Activated naive CD4-positive, alpha-beta T cell treated with anti-CD3 and anti-CD28 coated beads, Interleukin-2, amount 50 U/mL, for 72 hours (primary cell): ENCODE results near the gene ABCF1. TPM values are rescaled to one million over a fixed set of nuclear protein-coding genes. Genes with fewer than 3 reads are reported as not detected.

Experiments
- ATAC-seq, 2 donors: fragments of 150-1000 bp; cut with Tn5 transposase; 2 replicates each; pipeline ENCODE4 v1.10.0; 2021; ENCODE audit warnings: mild to moderate bottlenecking in 2 of 2, moderate library complexity in 2 of 2
- DNase-seq, 2 donors: peaks; one replicate each; pipeline ENCODE4 v3.0.0; 2021 to 2022; ENCODE audit warnings: low spot score in 2 of 2
- H3K27ac Mint-ChIP-seq, 2 donors: one replicate each; pipeline ENCODE4 v1.8.0; 2022; ENCODE audit warnings: mild to moderate bottlenecking in 2 of 2, mixed read lengths in 2 of 2
- H3K36me3 Mint-ChIP-seq, 2 donors: one replicate each; pipeline ENCODE4 v1.8.0; 2022; ENCODE audit warnings: mixed read lengths in 2 of 2
- H3K9me3 Mint-ChIP-seq, 2 donors: one replicate each; pipeline ENCODE4 v1.8.0; 2022; ENCODE audit warnings: mixed read lengths in 2 of 2
- total RNA-seq, 2 donors: library from RNA; stranded (reverse); gene quantifications; one replicate each; pipeline ENCODE4 v1.2.3, GENCODE V29; 2022

The ABCF1 gene
- total RNA-seq, 2 donors from 2014 or later: 84.7 to 91.3 TPM

GRCh38 chr6:30611856-30612194 is 40.6 kb downstream of the ABCF1 start:
- Mint-ChIP-seq H3K9me3 (no peaks in the 10 kb centered on the region), H3K27ac (peak overlapping the region; percentile 17 to 95), H3K36me3 (peaks cover 65 to 70% of the 10 kb centered on the region in 2 donors)
- no peak for ATAC-seq
- DNase-seq: no peak

- DNase-seq (no peak), ATAC-seq (no peak)
- no peak overlapping the region for H3K27ac Mint-ChIP-seq
- no peaks in the 10 kb centered on the region for H3K9me3 Mint-ChIP-seq
- H3K36me3 Mint-ChIP-seq: peaks cover 69 to 73% of the 10 kb centered on the region in 2 donors
Observed at GRCh38 chr6:30612213-30612612, 41.0 kb downstream of the ABCF1 start.

GRCh38 chr6:30612687-30613248 is 41.5 kb downstream of the ABCF1 start:
- ATAC-seq: no peak
- no peak for DNase-seq
- Mint-ChIP-seq H3K9me3 (no peaks in the 10 kb centered on the region), H3K27ac (peak overlapping the region; percentile 19 to 98), H3K36me3 (peaks cover 68 to 70% of the 10 kb centered on the region in 2 donors)

- Mint-ChIP-seq H3K9me3 (no peaks in the 10 kb centered on the region), H3K36me3 (peaks cover 70 to 72% of the 10 kb centered on the region in 2 donors), H3K27ac (peak overlapping the region; percentile 94 to 98)
- DNase-seq (no peak), ATAC-seq (peak in 1 of 2 donors; percentile 39)
Observed at GRCh38 chr6:30613251-30614043, 42.2 kb downstream of the ABCF1 start.

GRCh38 chr6:30614044-30614842 is 43.0 kb downstream of the ABCF1 start:
- ATAC-seq: no peak
- peaks cover 69 to 70% of the 10 kb centered on the region in 2 donors for H3K36me3 Mint-ChIP-seq
- H3K27ac Mint-ChIP-seq: peak overlapping the region; percentile 98 to 100
- DNase-seq: no peak
- H3K9me3 Mint-ChIP-seq: no peaks in the 10 kb centered on the region

- Mint-ChIP-seq H3K9me3 (no peaks in the 10 kb centered on the region), H3K27ac (peak overlapping the region; percentile 98 to 100), H3K36me3 (peaks cover 69 to 70% of the 10 kb centered on the region in 2 donors)
- DNase-seq: peak; percentile 79 to 81
- ATAC-seq: peak; percentile 60 to 69
Observed at GRCh38 chr6:30614843-30615218, 43.6 kb downstream of the ABCF1 start.

GRCh38 chr6:30615219-30615957 is 44.1 kb downstream of the ABCF1 start:
- peak in 1 of 2 donors; percentile 6 for ATAC-seq
- H3K9me3 Mint-ChIP-seq: no peaks in the 10 kb centered on the region

GRCh38 chr6:30615958-30616810 is 44.9 kb downstream of the ABCF1 start:
- H3K27ac Mint-ChIP-seq: peak overlapping the region; percentile 98 to 100
- ATAC-seq (no peak), DNase-seq (peak in 1 of 2 donors; percentile 51)
- H3K9me3 Mint-ChIP-seq: no peaks in the 10 kb centered on the region
- peaks cover 60 to 70% of the 10 kb centered on the region in 2 donors for H3K36me3 Mint-ChIP-seq

More at GRCh38 chr6:30615219-30615957, 44.1 kb downstream of the ABCF1 start:
- peak in 1 of 2 donors; percentile 49 for DNase-seq
- H3K27ac Mint-ChIP-seq: peak overlapping the region; percentile 98 to 100
- H3K36me3 Mint-ChIP-seq: peaks cover 64 to 70% of the 10 kb centered on the region in 2 donors

- DNase-seq (peak; percentile 96 to 99), ATAC-seq (peak; percentile 82)
- Mint-ChIP-seq H3K27ac (peak within 1 kb of the TSS; percentile 98 to 100), H3K36me3 (peaks cover 58 to 62% of the 10 kb centered on the region in 2 donors), H3K9me3 (no peaks in the 10 kb centered on the region)
Observed at GRCh38 chr6:30616811-30617564, 45.7 kb downstream of the ABCF1 start, which contains the start of gene PPP1R10. Gene PPP1R10, minus strand, starts transcription at chr6:30617243. Its CDS starts 7,299 bp downstream, at chr6:30609944.

- no peaks in the 10 kb centered on the region for H3K9me3 Mint-ChIP-seq
- H3K27ac Mint-ChIP-seq: peak within 1 kb of the TSS; percentile 98 to 100
- H3K36me3 Mint-ChIP-seq: peaks cover 58 to 62% of the 10 kb centered on the region in 2 donors
- DNase-seq (peak; percentile 94 to 97), ATAC-seq (peak; percentile 81)
Observed at GRCh38 chr6:30617565-30618269, 46.5 kb downstream of the ABCF1 start, which contains the start of gene MRPS18B. Gene MRPS18B, plus strand, starts transcription at chr6:30617840. Its CDS starts 26 bp downstream, at chr6:30617866.

GRCh38 chr6:30618270-30618797 is 47.1 kb downstream of the ABCF1 start:
- DNase-seq (no peak), ATAC-seq (no peak)
- Mint-ChIP-seq H3K36me3 (peaks cover 56 to 59% of the 10 kb centered on the region in 2 donors), H3K27ac (peak overlapping the region; percentile 98 to 100), H3K9me3 (no peaks in the 10 kb centered on the region)

- ATAC-seq (no peak), DNase-seq (no peak)
- H3K27ac Mint-ChIP-seq: peak overlapping the region; percentile 65 to 98
- H3K36me3 Mint-ChIP-seq: peaks cover 46 to 47% of the 10 kb centered on the region in 2 donors
- H3K9me3 Mint-ChIP-seq: no peaks in the 10 kb centered on the region
Observed at GRCh38 chr6:30619561-30619960, 48.3 kb downstream of the ABCF1 start.

GRCh38 chr6:30625511-30625910 is 54.3 kb downstream of the ABCF1 start:
- DNase-seq (no peak), ATAC-seq (no peak)
- Mint-ChIP-seq H3K9me3 (no peaks in the 10 kb centered on the region), H3K27ac (peak overlapping the region; percentile 88 to 94), H3K36me3 (peaks cover 14 to 15% of the 10 kb centered on the region in 2 donors)
